GM19455 (cell line): ENCODE results near the gene N4BP2L2.

Experiments
- ATAC-seq: cut with Tn5 transposase; IDR thresholded peaks from one replicate; pipeline ENCODE4 v1.9.1; 2021; ENCODE audit not compliant: unreplicated experiment

The N4BP2L2 gene

GRCh38 chr13:32535115-32535514 lies 3.5 kb downstream of the N4BP2L2 start:
- ATAC-seq = no peak

- peak; percentile 56 for ATAC-seq
These were observed 7.7 kb downstream of the N4BP2L2 start for GRCh38 chr13:32530841-32531253.

GRCh38 chr13:32528358-32528757 lies 10.2 kb downstream of the N4BP2L2 start:
- no peak for ATAC-seq

- no peak for ATAC-seq
These were observed 11.4 kb downstream of the N4BP2L2 start for GRCh38 chr13:32527151-32527550.

GRCh38 chr13:32525766-32526165 lies 12.8 kb downstream of the N4BP2L2 start:
- no peak for ATAC-seq

GRCh38 chr13:32515246-32515645 lies 23.3 kb downstream of the N4BP2L2 start:
- ATAC-seq = no peak

- no peak for ATAC-seq
These were observed 27.1 kb downstream of the N4BP2L2 start for GRCh38 chr13:32511482-32511881.

- no peak for ATAC-seq
These were observed 33.7 kb downstream of the N4BP2L2 start for GRCh38 chr13:32504876-32505275.

- no peak for ATAC-seq
These were observed 34.3 kb downstream of the N4BP2L2 start for GRCh38 chr13:32504263-32504662.

- ATAC-seq = no peak
These were observed 34.9 kb downstream of the N4BP2L2 start for GRCh38 chr13:32503727-32504126.

GRCh38 chr13:32501064-32501463 lies 37.5 kb downstream of the N4BP2L2 start:
- ATAC-seq = no peak

GRCh38 chr13:32499538-32500210 lies 38.9 kb downstream of the N4BP2L2 start:
- ATAC-seq = no peak

GRCh38 chr13:32497589-32497988 lies 41.0 kb downstream of the N4BP2L2 start:
- ATAC-seq = no peak

GRCh38 chr13:32496599-32497160 lies 41.9 kb downstream of the N4BP2L2 start:
- ATAC-seq = no peak

- ATAC-seq = no peak
These were observed 42.8 kb downstream of the N4BP2L2 start for GRCh38 chr13:32495841-32496240.

GRCh38 chr13:32495429-32495828 lies 43.2 kb downstream of the N4BP2L2 start:
- no peak for ATAC-seq

GRCh38 chr13:32491028-32491427 lies 47.6 kb downstream of the N4BP2L2 start:
- no peak for ATAC-seq

GRCh38 chr13:32476892-32477291 lies 61.7 kb downstream of the N4BP2L2 start:
- ATAC-seq = no peak

GRCh38 chr13:32476021-32476731 lies 62.4 kb downstream of the N4BP2L2 start:
- no peak for ATAC-seq

GRCh38 chr13:32474999-32475792 lies 63.4 kb downstream of the N4BP2L2 start:
- ATAC-seq = no peak

GRCh38 chr13:32473650-32474049 lies 64.9 kb downstream of the N4BP2L2 start:
- no peak for ATAC-seq
